ENCODE data around the gene CSMD2. TPM values are rescaled to one million over a fixed set of nuclear protein-coding genes. Genes with fewer than 3 reads are reported as not detected.

Gene CSMD2
- total RNA-seq, 1 donor from 2014 or later: 0.75 TPM

- Histone ChIP-seq H3K27me3 (ENCODE audit: control insufficient read depth, insufficient read depth, low read length) (no peaks in the 10 kb centered on the region), H3K4me3 (ENCODE audit: low read depth, low read length) (no peak overlapping the region), H3K36me3 (ENCODE audit: control insufficient read depth, insufficient read depth, low read length) (no peaks in the 10 kb centered on the region)
- TF ChIP-seq, protein P1, sequence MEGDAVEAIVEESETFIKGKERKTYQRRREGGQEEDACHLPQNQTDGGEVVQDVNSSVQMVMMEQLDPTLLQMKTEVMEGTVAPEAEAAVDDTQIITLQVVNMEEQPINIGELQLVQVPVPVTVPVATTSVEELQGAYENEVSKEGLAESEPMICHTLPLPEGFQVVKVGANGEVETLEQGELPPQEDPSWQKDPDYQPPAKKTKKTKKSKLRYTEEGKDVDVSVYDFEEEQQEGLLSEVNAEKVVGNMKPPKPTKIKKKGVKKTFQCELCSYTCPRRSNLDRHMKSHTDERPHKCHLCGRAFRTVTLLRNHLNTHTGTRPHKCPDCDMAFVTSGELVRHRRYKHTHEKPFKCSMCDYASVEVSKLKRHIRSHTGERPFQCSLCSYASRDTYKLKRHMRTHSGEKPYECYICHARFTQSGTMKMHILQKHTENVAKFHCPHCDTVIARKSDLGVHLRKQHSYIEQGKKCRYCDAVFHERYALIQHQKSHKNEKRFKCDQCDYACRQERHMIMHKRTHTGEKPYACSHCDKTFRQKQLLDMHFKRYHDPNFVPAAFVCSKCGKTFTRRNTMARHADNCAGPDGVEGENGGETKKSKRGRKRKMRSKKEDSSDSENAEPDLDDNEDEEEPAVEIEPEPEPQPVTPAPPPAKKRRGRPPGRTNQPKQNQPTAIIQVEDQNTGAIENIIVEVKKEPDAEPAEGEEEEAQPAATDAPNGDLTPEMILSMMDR (IDR thresholded peaks at IDR 0.05; ENCODE audit: insufficient read depth, low read length, poor library complexity, severe bottlenecking): no peak
- no peak for DNase-seq (ENCODE audit: low read depth)
Observed at GRCh38 chr1:33687000-33687399, 478.0 kb downstream of the CSMD2 start.

- Histone ChIP-seq H3K36me3 (ENCODE audit: control insufficient read depth, insufficient read depth, low read length) (no peaks in the 10 kb centered on the region), H3K4me3 (ENCODE audit: low read depth, low read length) (no peak overlapping the region), H3K27me3 (ENCODE audit: control insufficient read depth, insufficient read depth, low read length) (no peaks in the 10 kb centered on the region)
- TF ChIP-seq, protein P1 (IDR thresholded peaks at IDR 0.05; ENCODE audit: insufficient read depth, low read length, poor library complexity, severe bottlenecking): no peak
- no peak for DNase-seq (ENCODE audit: low read depth)
Observed at GRCh38 chr1:33686551-33686950, 478.5 kb downstream of the CSMD2 start.

DNA sequence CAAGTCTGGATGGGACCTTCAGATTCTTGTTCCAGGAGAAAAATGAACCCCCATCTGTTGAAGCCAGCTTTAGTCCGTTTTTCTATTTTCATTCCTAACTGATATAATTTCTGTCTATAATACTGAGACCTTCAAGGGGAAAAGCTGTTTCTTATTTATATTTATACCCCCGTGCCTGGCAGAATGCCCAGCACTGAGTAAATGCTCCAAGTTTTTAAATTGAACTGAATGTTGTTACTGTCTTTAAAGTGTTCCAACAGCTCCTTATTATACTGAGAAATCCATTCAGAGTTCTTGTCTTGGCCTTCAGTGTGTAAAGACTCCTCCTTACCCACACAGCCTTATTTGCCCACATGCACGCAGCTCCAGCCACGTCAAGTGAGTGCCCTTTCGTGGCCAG lies 479.8 kb downstream of the CSMD2 start:
- no peak overlapping the region for H3K4me3 ChIP-seq (ENCODE audit: low read depth, low read length)
- H3K36me3 ChIP-seq (ENCODE audit: control insufficient read depth, insufficient read depth, low read length): no peaks in the 10 kb centered on the region
- H3K27me3 ChIP-seq (ENCODE audit: control insufficient read depth, insufficient read depth, low read length): no peaks in the 10 kb centered on the region
- TF ChIP-seq, protein P1 (IDR thresholded peaks at IDR 0.05; ENCODE audit: insufficient read depth, low read length, poor library complexity, severe bottlenecking): no peak
- DNase-seq (ENCODE audit: low read depth): no peak

GRCh38 chr1:33684396-33685179 lies 480.4 kb downstream of the CSMD2 start:
- H3K4me3 ChIP-seq (ENCODE audit: low read depth, low read length): no peak overlapping the region
- no peaks in the 10 kb centered on the region for H3K27me3 ChIP-seq (ENCODE audit: control insufficient read depth, insufficient read depth, low read length)
- TF ChIP-seq, protein P1 (IDR thresholded peaks at IDR 0.05; ENCODE audit: insufficient read depth, low read length, poor library complexity, severe bottlenecking): no peak
- no peaks in the 10 kb centered on the region for H3K36me3 ChIP-seq (ENCODE audit: control insufficient read depth, insufficient read depth, low read length)
- no peak for DNase-seq (ENCODE audit: low read depth)

DNA sequence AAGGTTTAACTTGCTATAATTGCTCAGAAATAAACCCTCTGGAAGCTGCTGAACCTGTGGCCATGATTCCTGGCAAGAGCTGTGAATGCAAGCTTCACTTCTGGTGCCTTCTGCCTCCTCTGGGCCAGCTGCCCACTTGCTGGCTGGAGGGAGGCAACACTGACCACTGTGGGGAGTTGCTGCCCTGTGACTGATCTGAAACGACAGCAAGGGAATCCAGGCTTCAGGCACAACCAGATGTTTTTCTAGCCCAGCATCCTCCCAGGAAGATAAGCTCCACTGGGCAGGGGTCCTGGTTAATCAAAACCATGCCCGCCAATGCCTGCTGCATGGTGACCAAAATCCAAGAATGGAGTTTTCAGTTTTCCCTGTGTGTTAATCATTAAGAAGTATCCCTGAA lies 481.1 kb downstream of the CSMD2 start:
- TF ChIP-seq, protein P1 (IDR thresholded peaks at IDR 0.05; ENCODE audit: insufficient read depth, low read length, poor library complexity, severe bottlenecking): no peak
- no peak overlapping the region for H3K4me3 ChIP-seq (ENCODE audit: low read depth, low read length)
- no peak for DNase-seq (ENCODE audit: low read depth)
- H3K27me3 ChIP-seq (ENCODE audit: control insufficient read depth, insufficient read depth, low read length): no peaks in the 10 kb centered on the region
- no peaks in the 10 kb centered on the region for H3K36me3 ChIP-seq (ENCODE audit: control insufficient read depth, insufficient read depth, low read length)

GRCh38 chr1:33682371-33682770 lies 482.7 kb downstream of the CSMD2 start:
- TF ChIP-seq, protein P1 (IDR thresholded peaks at IDR 0.05; ENCODE audit: insufficient read depth, low read length, poor library complexity, severe bottlenecking): no peak
- DNase-seq (ENCODE audit: low read depth): no peak

More at GRCh38 chr1:33682371-33682770, 482.7 kb downstream of the CSMD2 start:
- Histone ChIP-seq H3K27me3 (ENCODE audit: control insufficient read depth, insufficient read depth, low read length) (no peaks in the 10 kb centered on the region), H3K36me3 (ENCODE audit: control insufficient read depth, insufficient read depth, low read length) (no peaks in the 10 kb centered on the region), H3K4me3 (ENCODE audit: low read depth, low read length) (no peak overlapping the region)
